ENCODE measurements around the gene MTMR10. TPM values are rescaled to one million over a fixed set of nuclear protein-coding genes. Genes with fewer than 3 reads are reported as not detected.

The MTMR10 gene
- total and polyA plus RNA-seq, 4 donors: 9.5 to 52.7 (median 21.4) TPM

DNA sequence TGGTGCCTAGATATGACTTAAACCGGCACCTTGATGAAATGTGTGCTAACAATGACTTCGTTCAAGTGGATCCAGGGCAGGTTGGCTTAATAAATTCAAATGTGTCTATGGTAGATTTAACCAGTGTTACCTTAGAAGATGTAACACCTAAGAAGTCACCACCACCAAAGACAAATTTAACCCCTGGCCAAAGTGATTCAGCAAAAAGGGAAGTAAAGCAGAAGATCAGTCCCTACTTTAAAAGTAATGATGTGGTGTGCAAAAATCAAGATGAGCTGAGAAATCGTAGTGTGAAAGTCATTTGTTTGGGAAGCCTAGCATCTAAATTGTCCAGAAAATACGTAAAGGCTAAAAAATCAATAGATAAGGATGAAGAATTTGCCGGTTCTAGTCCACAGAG lies 86.6 kb downstream of the MTMR10 start:
- H3K4me3 ChIP-seq: no peak overlapping the region

DNA sequence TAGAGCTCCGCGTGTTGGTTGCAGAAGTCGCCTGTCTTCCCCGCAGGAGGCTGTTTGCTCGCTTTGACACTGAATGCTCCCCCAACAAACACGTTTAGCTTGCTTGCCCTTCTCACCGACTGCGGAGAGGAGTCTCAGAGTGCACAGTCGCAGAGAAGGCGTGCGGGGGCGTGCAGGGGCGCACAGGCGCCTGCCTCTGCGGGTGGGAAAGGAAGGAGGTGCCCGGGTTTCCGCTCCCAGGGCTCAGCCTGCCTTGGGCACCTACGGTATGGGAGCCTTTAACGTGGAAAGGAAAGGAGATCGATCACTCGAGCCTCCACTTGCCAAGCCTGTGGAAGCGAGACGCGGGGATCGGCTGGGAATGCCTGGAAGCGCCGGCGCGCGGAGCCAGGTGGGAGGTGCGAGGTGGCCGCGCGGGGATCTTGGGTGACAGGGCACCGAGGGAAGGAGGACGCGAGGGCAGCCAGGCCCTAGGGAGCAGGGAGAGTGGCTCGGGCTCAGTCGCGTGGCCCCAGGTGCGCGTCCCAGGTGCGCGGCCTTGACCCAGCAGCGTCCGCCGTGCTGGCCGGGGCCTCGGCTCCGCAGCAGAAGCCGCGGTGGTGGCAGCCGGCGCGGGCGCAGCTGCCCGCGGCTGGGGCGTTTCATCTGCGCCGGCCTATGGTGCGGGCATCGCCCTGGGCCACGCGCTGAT lies 87.8 kb downstream of the MTMR10 start, which contains the start of gene FAN1:
TSS of gene FAN1 (plus strand) at position 419 of the 691 bp plus-strand sequence. CDS start 749 bp downstream, outside the sequence.
- 0 to 1% methylated on average over 41 to 65 of the region's 65 CpGs for WGBS, 2 donors
- H3K27ac ChIP-seq (ENCODE audit: low read depth in 1 of 2, low read length in 1 of 2): peak within 1 kb of the TSS; percentile 58 to 88
- DNase-seq: peak; percentile 87 to 92 (median 89)
- H3K4me1 ChIP-seq (ENCODE audit: control insufficient read depth in 5 of 5, insufficient read depth in 5 of 5, low read length in 5 of 5): peaks cover 0 to 12% (median 3%) of the 10 kb centered on the region in 5 donors
- TF ChIP-seq, protein P1, sequence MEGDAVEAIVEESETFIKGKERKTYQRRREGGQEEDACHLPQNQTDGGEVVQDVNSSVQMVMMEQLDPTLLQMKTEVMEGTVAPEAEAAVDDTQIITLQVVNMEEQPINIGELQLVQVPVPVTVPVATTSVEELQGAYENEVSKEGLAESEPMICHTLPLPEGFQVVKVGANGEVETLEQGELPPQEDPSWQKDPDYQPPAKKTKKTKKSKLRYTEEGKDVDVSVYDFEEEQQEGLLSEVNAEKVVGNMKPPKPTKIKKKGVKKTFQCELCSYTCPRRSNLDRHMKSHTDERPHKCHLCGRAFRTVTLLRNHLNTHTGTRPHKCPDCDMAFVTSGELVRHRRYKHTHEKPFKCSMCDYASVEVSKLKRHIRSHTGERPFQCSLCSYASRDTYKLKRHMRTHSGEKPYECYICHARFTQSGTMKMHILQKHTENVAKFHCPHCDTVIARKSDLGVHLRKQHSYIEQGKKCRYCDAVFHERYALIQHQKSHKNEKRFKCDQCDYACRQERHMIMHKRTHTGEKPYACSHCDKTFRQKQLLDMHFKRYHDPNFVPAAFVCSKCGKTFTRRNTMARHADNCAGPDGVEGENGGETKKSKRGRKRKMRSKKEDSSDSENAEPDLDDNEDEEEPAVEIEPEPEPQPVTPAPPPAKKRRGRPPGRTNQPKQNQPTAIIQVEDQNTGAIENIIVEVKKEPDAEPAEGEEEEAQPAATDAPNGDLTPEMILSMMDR (IDR thresholded peaks at IDR 0.05; ENCODE audit: control extremely low read depth, extremely low read depth): no peak
- H3K4me3 ChIP-seq: peak within 1 kb of the TSS; percentile 96
- H3K9ac ChIP-seq (ENCODE audit: insufficient read depth in 1 of 2, low read length in 2 of 2): peak within 1 kb of the TSS; percentile 67 to 83
- peaks cover 0 to 2% (median 0%) of the 10 kb centered on the region in 4 donors for H3K36me3 ChIP-seq (ENCODE audit: control insufficient read depth in 4 of 4, insufficient read depth in 4 of 4, low read length in 4 of 4)
- no peaks in the 10 kb centered on the region for H3K9me3 ChIP-seq (ENCODE audit: control insufficient read depth in 4 of 4, insufficient read depth in 3 of 4, low read length in 3 of 4)
- H3K27me3 ChIP-seq (ENCODE audit: control insufficient read depth in 3 of 3, insufficient read depth in 3 of 3, low read length in 2 of 3): no peaks in the 10 kb centered on the region
- ATAC-seq (ENCODE audit: insufficient read depth, low FRiP score): peak; percentile 96

More for the DNA sequence above, 86.6 kb downstream of the MTMR10 start:
- DNase-seq: no peak
- Histone ChIP-seq H3K36me3 (ENCODE audit: control insufficient read depth in 4 of 4, insufficient read depth in 4 of 4, low read length in 4 of 4) (peaks cover 4 to 12% (median 5%) of the 10 kb centered on the region in 4 donors), H3K27me3 (ENCODE audit: control insufficient read depth in 3 of 3, insufficient read depth in 3 of 3, low read length in 2 of 3) (no peaks in the 10 kb centered on the region), H3K9me3 (ENCODE audit: control insufficient read depth in 4 of 4, insufficient read depth in 3 of 4, low read length in 3 of 4) (no peaks in the 10 kb centered on the region), H3K4me1 (ENCODE audit: control insufficient read depth in 5 of 5, insufficient read depth in 5 of 5, low read length in 5 of 5) (peaks cover 0 to 12% (median 3%) of the 10 kb centered on the region in 5 donors), H3K9ac (ENCODE audit: insufficient read depth in 1 of 2, low read length in 2 of 2) (no peak overlapping the region), H3K27ac (ENCODE audit: low read depth in 1 of 2, low read length in 1 of 2) (no peak overlapping the region)
- WGBS, 2 donors: 95 to 96% methylated on average over 5 of the region's 5 CpGs
- TF ChIP-seq, protein P1 (IDR thresholded peaks at IDR 0.05; ENCODE audit: control extremely low read depth, extremely low read depth): no peak
- ATAC-seq (ENCODE audit: insufficient read depth, low FRiP score): no peak

DNA sequence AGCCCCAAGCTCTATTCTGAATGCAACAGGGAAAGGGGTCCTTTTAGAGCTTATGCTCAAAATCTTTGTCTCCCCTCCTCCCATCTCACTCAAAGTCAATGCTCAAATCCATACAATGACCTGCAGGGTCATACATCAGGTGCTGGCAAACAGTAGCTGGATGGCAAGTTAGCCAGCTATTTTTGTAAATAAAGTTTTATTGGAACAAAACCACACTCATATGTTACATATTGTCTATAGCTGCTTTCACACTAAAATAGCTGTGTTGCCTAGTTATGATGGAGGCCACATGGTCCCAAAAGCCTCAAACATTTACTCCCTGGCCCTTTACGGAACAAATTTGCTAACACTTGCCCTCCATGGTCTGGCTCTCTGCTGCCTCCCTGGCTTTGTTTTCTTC lies 89.5 kb downstream of the MTMR10 start:
- TF ChIP-seq, protein P1 (IDR thresholded peaks at IDR 0.05; ENCODE audit: control extremely low read depth, extremely low read depth): no peak
- no peak for DNase-seq
- H3K27me3 ChIP-seq (ENCODE audit: control insufficient read depth in 3 of 3, insufficient read depth in 3 of 3, low read length in 2 of 3): no peaks in the 10 kb centered on the region
- no peak overlapping the region for H3K27ac ChIP-seq (ENCODE audit: low read depth in 1 of 2, low read length in 1 of 2)
- no peak overlapping the region for H3K9ac ChIP-seq (ENCODE audit: insufficient read depth in 1 of 2, low read length in 2 of 2)
- WGBS, 2 donors: 93 to 97% methylated on average over 1 of the region's 1 CpG
- no peaks in the 10 kb centered on the region for H3K36me3 ChIP-seq (ENCODE audit: control insufficient read depth in 4 of 4, insufficient read depth in 4 of 4, low read length in 4 of 4)
- H3K4me1 ChIP-seq (ENCODE audit: control insufficient read depth in 5 of 5, insufficient read depth in 5 of 5, low read length in 5 of 5): peaks cover 0 to 12% (median 3%) of the 10 kb centered on the region in 5 donors
- no peaks in the 10 kb centered on the region for H3K9me3 ChIP-seq (ENCODE audit: control insufficient read depth in 4 of 4, insufficient read depth in 3 of 4, low read length in 3 of 4)
- no peak for ATAC-seq (ENCODE audit: insufficient read depth, low FRiP score)
- H3K4me3 ChIP-seq: no peak overlapping the region
